ENCODE data around the gene VMP1.
"Not testable (repeated sequence)": the region's sequence is repeated elsewhere in the genome, so short reads cannot be mapped to it uniquely, and the experiment has no call there.

VMP1 gene

GRCh38 chr17:59752922-59753321 lies 45.5 kb downstream of the VMP1 start:
- TF ChIP-seq CTCF (conservative IDR thresholded peaks at IDR 0.05) (no peak), ZFX (IDR thresholded peaks at IDR 0.05) (no peak)
- no peak overlapping the region for H3K27ac ChIP-seq

- TF ChIP-seq CTCF (conservative IDR thresholded peaks at IDR 0.05) (peak; percentile 88), ZFX (IDR thresholded peaks at IDR 0.05) (no peak)
- no peak overlapping the region for H3K27ac ChIP-seq
Observed at GRCh38 chr17:59753522-59754467, 46.3 kb downstream of the VMP1 start.

GRCh38 chr17:59754552-59754951 lies 47.1 kb downstream of the VMP1 start:
- no peak for TF ChIP-seq CTCF (conservative IDR thresholded peaks at IDR 0.05)
- no peak for TF ChIP-seq ZFX (IDR thresholded peaks at IDR 0.05)
- H3K27ac ChIP-seq = no peak overlapping the region

GRCh38 chr17:59755069-59755468 lies 47.6 kb downstream of the VMP1 start:
- not testable (repeated sequence) for H3K27ac ChIP-seq

- no peak overlapping the region for H3K27ac ChIP-seq
- TF ChIP-seq CTCF (conservative IDR thresholded peaks at IDR 0.05) = no peak
- no peak for TF ChIP-seq ZFX (IDR thresholded peaks at IDR 0.05)
Observed at GRCh38 chr17:59756236-59756818, 48.9 kb downstream of the VMP1 start.

GRCh38 chr17:59757043-59757442 lies 49.6 kb downstream of the VMP1 start:
- H3K27ac ChIP-seq = no peak overlapping the region
- TF ChIP-seq ZFX (IDR thresholded peaks at IDR 0.05) (no peak), CTCF (conservative IDR thresholded peaks at IDR 0.05) (no peak)

GRCh38 chr17:59757470-59757869 lies 50.0 kb downstream of the VMP1 start:
- no peak overlapping the region for H3K27ac ChIP-seq

More at GRCh38 chr17:59757470-59757869, 50.0 kb downstream of the VMP1 start:
- TF ChIP-seq CTCF (conservative IDR thresholded peaks at IDR 0.05) (no peak), ZFX (IDR thresholded peaks at IDR 0.05) (no peak)
